Fibroblast of the aortic adventitia (primary cell): ENCODE measurements around the gene RNF144A. TPM values are rescaled to one million over a fixed set of nuclear protein-coding genes. Genes with fewer than 3 reads are reported as not detected.
"Not testable (repeated sequence)": the region's sequence is repeated elsewhere in the genome, so short reads cannot be mapped to it uniquely, and the experiment has no call there.

ENCODE experiments used
- DNase-seq: peaks from one replicate; pipeline ENCODE4 v3.0.0-alpha.2; 2010; ENCODE audit warnings: low read depth
- H3K4me3 ChIP-seq: 2 replicates; pipeline ENCODE4 v1.5.1; 2011; ENCODE audit warnings: low read depth, mild to moderate bottlenecking, control low read depth, low read length, moderate library complexity
- total RNA-seq: library from RNA; depleted of rRNA; stranded (reverse); fragments of >200 nt; gene quantifications from 2 replicates; pipeline ENCODE4 v1.2.3, GENCODE V29; 2012; ENCODE audit warnings: low replicate concordance
- TF ChIP-seq, protein P1 (sequence below): IDR thresholded peaks from 2 replicates; pipeline ENCODE4 v1.5.1; 2011; ENCODE audit warnings: mild to moderate bottlenecking, low read length, control low read depth, inconsistent platforms; ENCODE audit not compliant: insufficient read depth

Gene RNF144A
- total RNA-seq, 1 donor: 10.8 TPM

DNA sequence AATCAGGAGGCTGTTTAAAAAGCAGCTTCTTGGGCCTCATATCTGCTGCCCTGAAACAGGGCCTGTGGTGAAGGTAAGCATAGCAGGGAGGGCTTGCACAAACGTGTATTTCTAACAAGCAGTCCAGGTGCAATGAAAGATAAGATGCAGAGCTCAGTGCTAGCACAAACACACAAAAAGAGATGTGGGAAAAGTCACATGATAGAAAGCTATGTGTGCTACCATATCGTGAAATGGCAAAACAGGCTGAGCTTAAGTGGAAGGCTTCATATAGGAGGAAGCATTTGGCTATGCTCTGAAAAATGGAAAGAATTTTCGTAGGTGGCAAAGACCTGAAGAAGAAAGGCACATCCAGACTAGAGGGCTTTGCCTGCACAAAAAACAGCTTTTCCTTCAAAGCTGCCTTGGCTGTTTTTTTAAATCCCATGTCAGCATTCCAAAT, 29.4 kb upstream of the RNF144A start:
- H3K4me3 ChIP-seq: no peak overlapping the region
- TF ChIP-seq, protein P1, sequence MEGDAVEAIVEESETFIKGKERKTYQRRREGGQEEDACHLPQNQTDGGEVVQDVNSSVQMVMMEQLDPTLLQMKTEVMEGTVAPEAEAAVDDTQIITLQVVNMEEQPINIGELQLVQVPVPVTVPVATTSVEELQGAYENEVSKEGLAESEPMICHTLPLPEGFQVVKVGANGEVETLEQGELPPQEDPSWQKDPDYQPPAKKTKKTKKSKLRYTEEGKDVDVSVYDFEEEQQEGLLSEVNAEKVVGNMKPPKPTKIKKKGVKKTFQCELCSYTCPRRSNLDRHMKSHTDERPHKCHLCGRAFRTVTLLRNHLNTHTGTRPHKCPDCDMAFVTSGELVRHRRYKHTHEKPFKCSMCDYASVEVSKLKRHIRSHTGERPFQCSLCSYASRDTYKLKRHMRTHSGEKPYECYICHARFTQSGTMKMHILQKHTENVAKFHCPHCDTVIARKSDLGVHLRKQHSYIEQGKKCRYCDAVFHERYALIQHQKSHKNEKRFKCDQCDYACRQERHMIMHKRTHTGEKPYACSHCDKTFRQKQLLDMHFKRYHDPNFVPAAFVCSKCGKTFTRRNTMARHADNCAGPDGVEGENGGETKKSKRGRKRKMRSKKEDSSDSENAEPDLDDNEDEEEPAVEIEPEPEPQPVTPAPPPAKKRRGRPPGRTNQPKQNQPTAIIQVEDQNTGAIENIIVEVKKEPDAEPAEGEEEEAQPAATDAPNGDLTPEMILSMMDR: no peak
- DNase-seq: no peak

DNA sequence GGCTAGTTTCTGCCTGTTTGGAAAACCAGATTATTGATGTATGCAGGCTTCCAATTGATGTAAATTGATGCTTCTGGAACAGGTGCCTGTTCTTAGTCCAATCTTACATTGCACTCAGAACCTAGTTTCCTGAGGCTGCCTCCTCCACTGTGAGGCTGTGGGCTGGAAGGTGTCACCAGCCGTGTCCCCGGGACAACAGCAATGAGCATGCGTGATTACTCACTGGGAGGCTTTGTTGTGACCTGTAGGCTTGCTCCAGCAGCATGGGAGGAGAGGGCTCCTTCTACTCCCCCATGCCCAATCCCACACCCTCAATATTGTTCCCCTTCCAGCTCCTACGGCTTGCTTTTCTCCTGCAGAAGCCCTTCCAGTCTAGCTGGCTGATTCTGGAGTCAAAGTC, 28.5 kb upstream of the RNF144A start:
- no peak for DNase-seq
- TF ChIP-seq, protein P1: no peak
- no peak overlapping the region for H3K4me3 ChIP-seq

DNA sequence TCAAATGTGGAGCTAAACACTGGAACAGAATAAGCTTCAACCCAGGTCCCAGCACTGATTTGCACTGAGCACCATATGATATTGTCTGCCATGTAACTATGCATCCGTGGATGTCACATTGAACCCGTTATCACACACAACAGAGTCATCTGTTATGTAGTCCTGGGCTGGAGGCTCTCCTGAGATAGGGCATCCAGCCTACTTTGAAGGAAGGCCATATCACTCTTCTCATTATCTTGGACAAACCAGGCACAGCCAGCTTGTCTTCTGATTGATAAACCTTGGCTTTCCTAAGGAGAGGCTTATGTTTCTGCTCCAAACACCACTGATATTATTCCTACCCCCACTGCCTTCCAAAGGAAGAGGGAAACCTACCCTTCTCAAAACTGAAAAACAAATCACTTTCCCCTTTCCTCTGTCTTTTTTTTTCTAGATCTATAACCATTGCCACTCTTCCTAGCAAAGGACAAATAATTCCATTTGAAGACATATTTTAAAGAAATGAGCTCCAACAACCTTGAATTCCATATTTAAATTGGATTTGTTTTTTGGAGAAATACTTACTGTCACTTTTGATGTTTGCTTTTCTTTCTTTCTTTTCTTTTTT, 23.2 kb upstream of the RNF144A start:
- no peak for DNase-seq
- no peak overlapping the region for H3K4me3 ChIP-seq
- TF ChIP-seq, protein P1: no peak

DNA sequence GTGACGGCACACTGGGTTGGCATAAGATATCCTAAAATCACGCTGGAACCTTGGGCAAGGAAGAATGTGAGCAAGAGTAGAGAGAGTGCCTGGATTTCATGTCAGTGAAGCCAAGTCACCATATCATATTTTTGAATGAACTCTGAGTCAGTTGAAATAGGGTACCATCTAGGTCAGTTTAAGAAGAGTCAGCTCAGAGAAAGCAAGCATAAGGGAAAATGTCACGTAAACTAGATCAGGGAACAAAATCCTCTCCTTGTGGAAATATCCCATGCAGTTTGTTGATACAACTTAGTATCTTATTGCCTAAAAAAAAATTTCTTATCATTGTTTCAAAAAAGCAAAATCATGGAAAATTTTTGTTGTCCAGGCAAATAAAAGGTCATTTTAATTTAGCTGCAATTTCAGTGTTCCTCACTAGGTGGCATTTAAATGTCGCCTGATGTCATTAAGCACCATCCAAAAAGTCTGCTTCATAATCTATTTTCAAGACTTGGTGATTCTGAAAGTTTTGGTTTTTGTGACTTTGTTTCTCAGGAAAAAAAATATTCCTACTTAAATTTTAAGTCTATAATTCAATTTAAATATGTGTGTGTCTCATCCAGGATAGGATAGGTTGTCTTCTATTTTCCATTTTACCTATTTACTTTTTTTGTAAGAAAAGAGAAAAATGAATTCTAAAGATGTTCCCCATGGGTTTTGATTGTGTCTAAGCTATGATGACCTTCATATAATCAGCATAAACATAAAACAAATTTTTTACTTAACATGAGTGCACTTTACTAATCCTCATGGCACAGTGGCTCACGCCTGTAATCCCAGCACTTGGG, 20.1 kb upstream of the RNF144A start:
- peak; percentile 64 for DNase-seq
- H3K4me3 ChIP-seq: no peak overlapping the region
- TF ChIP-seq, protein P1: peak; percentile 58

DNA sequence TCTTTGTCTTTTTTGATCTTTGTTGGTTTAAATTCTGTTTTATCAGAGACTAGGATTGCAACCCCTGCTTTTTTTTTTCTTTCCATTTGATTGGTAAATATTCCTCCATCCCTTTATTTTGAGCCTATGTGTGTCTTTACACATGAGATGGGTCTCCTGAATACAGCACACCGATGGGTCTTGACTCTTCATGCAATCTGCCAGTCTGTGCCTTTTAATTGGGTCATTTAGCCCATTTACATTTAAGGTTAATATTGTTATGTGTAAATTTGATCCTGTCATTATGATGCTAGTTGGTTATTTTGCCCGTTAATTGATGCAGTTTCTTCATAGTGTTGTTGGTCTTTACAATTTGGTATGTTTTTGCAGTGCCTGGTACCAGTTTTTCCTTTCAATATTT, 14.6 kb upstream of the RNF144A start:
- not testable (repeated sequence) for H3K4me3 ChIP-seq, DNase-seq

DNA sequence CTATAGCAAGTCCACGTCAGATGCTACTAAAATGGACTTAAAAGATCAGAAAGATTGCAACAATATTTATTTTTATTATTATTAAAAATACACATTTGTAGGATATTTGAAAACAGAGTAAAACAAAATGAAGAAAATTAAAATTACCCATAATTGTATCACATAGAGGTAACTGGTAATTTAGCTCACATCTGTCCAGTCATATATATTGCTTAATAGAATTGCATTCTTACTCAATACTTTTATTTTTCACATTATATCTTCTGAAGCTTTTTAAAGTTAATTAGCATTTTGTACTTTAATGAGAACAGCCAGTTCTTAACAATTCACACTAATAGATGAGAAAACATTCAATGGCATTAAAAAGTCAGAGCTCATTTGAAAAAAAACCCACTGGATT, 11.5 kb upstream of the RNF144A start:
- DNase-seq: no peak
- H3K4me3 ChIP-seq: no peak overlapping the region
- TF ChIP-seq, protein P1: no peak

DNA sequence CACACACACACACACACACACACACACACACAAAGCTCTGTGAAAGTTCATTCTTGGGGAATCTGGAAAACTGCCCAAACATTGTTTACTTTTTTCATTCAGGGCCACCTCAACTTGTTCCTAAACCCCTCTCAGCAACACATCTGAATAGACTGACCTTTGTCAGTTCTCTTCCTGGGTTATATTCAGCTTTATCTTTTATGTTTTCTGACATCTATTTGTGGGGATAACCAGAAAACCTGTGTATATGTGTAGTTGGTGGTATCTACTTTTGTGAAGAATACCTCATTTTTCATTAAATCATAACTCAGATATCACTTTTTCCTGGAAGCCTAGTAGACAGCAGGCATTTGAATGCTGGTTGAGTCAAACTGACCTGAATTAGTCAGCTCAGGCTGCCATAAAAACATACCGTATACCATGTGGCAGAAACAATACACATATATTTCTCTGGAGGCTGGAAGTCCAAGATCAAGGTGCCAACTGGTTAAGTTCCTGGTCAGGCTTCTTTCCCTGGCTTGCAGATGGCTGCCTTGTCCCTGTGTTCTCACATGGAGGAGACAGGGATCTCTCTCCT, 11.0 kb upstream of the RNF144A start:
- H3K4me3 ChIP-seq: no peak overlapping the region
- no peak for DNase-seq
- TF ChIP-seq, protein P1: no peak
